ENCODE data around the gene PLD6. TPM values are rescaled to one million over a fixed set of nuclear protein-coding genes. Genes with fewer than 3 reads are reported as not detected.
A peak's percentile ranks its signal among the peaks of the same experiment; 100 is the strongest.
"Not testable (repeated sequence)": the region's sequence is repeated elsewhere in the genome, so short reads cannot be mapped to it uniquely, and the experiment has no call there.

Gene PLD6
- total RNA-seq, 1 donor from 2014 or later: 2.3 TPM

DNA sequence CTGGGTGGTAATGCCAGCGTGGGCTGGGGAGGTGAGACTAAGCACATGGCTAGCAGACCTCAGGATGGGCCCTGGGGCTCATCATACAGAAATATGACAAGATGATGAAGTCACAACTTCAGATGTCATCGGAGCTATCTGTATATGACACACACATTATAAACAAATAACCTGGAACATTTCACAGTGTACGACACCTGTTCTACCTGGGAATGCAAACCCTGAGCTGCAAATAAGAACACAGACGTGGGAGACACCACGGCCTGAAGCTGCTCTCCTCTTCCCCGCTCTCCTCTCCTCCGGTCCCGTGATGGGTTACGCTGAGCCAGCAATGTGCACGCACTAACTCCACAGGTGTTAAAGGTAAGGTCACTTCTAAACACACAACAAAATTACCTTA lies 4.9 kb downstream of the PLD6 start:
- no peak for DNase-seq (ENCODE audit: low spot score in 2 of 2, unreplicated experiment in 2 of 2)
- H3K36me3 Mint-ChIP-seq: no peaks in the 10 kb centered on the region
- H3K4me3 Mint-ChIP-seq: no peak overlapping the region
- TF ChIP-seq, protein P1, sequence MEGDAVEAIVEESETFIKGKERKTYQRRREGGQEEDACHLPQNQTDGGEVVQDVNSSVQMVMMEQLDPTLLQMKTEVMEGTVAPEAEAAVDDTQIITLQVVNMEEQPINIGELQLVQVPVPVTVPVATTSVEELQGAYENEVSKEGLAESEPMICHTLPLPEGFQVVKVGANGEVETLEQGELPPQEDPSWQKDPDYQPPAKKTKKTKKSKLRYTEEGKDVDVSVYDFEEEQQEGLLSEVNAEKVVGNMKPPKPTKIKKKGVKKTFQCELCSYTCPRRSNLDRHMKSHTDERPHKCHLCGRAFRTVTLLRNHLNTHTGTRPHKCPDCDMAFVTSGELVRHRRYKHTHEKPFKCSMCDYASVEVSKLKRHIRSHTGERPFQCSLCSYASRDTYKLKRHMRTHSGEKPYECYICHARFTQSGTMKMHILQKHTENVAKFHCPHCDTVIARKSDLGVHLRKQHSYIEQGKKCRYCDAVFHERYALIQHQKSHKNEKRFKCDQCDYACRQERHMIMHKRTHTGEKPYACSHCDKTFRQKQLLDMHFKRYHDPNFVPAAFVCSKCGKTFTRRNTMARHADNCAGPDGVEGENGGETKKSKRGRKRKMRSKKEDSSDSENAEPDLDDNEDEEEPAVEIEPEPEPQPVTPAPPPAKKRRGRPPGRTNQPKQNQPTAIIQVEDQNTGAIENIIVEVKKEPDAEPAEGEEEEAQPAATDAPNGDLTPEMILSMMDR (IDR thresholded peaks at IDR 0.05; ENCODE audit: unreplicated experiment): no peak
- no peak overlapping the region for H3K27ac Mint-ChIP-seq
- no peaks in the 10 kb centered on the region for H3K27me3 Mint-ChIP-seq (ENCODE audit: low read depth)
- no peaks in the 10 kb centered on the region for H3K9me3 Mint-ChIP-seq
- peaks cover 22% of the 10 kb centered on the region for H3K4me1 Mint-ChIP-seq

DNA sequence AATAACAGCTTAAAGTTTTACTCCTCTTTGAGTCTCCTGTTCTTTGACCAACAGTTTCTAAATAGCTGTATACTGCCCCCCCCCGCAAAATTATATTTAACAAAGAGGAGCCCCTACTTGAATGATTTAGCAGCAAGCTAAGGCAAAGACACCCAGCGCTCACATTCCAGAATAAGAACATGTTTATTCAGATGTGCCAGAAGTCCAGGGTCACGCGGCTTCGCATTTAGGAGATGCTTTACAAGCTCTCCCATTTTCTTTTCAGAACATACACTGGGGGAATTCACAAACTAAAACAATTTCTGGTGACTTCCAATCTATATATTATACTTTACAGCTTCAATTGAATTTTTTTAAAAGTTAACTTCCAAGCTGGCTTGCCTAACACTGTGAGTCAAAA lies 5.3 kb downstream of the PLD6 start:
- Mint-ChIP-seq H3K4me3 (no peak overlapping the region), H3K9me3 (no peaks in the 10 kb centered on the region), H3K4me1 (peaks cover 22% of the 10 kb centered on the region), H3K27me3 (ENCODE audit: low read depth) (no peaks in the 10 kb centered on the region), H3K27ac (no peak overlapping the region), H3K36me3 (no peaks in the 10 kb centered on the region)
- TF ChIP-seq, protein P1 (IDR thresholded peaks at IDR 0.05; ENCODE audit: unreplicated experiment): no peak
- no peak for DNase-seq (ENCODE audit: low spot score in 2 of 2, unreplicated experiment in 2 of 2)

DNA sequence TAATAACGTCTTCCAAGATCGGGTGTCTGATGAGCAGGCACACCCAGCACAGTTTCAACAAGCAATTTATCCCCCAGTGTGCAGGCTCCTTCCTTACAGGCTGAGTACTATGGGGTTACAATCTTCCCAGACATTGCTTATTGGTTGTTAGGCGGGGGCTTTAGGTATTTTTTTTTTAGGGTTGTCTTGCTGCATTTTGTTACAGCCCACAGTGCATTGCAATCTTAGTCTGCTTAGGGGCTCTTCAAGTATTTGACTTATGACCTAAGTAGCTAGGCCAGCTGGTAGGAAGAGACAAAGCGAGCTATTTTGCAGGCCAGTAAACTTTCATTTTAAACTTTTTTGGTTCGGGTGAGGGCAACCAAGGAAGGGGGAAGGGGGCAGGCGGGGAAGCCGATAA lies 5.8 kb downstream of the PLD6 start:
- TF ChIP-seq, protein P1 (IDR thresholded peaks at IDR 0.05; ENCODE audit: unreplicated experiment): no peak
- peak overlapping the region; percentile 58 for H3K27ac Mint-ChIP-seq
- no peaks in the 10 kb centered on the region for H3K36me3 Mint-ChIP-seq
- H3K4me3 Mint-ChIP-seq: no peak overlapping the region
- no peaks in the 10 kb centered on the region for H3K27me3 Mint-ChIP-seq (ENCODE audit: low read depth)
- DNase-seq (ENCODE audit: low spot score in 2 of 2, unreplicated experiment in 2 of 2): no peak
- peaks cover 22% of the 10 kb centered on the region for H3K4me1 Mint-ChIP-seq
- no peaks in the 10 kb centered on the region for H3K9me3 Mint-ChIP-seq

DNA sequence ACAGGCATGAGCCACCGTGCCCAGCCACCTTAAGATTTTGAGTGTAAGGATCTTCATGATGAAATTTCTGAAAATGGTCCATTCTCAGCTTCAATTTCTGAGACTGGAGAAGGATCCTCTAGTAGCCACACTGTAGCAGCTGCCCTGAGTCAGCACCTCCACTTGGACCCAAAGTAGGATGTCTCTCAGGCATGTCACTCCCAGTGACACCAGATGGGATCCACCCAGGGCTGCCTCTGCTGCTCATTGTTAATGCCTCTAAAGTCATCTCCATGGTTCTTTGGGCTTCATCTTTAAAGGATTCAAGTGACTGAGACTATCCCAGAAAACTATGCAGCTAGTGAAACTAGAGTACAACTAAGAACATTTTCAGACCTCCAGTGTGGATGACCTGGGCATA lies 7.9 kb downstream of the PLD6 start:
- no peak for DNase-seq (ENCODE audit: low spot score in 2 of 2, unreplicated experiment in 2 of 2)
- H3K36me3 Mint-ChIP-seq: no peaks in the 10 kb centered on the region
- TF ChIP-seq, protein P1 (IDR thresholded peaks at IDR 0.05; ENCODE audit: unreplicated experiment): no peak
- H3K27me3 Mint-ChIP-seq (ENCODE audit: low read depth): no peaks in the 10 kb centered on the region
- H3K9me3 Mint-ChIP-seq: no peaks in the 10 kb centered on the region
- no peak overlapping the region for H3K4me3 Mint-ChIP-seq
- H3K4me1 Mint-ChIP-seq: peaks cover 22% of the 10 kb centered on the region
- H3K27ac Mint-ChIP-seq: no peak overlapping the region

DNA sequence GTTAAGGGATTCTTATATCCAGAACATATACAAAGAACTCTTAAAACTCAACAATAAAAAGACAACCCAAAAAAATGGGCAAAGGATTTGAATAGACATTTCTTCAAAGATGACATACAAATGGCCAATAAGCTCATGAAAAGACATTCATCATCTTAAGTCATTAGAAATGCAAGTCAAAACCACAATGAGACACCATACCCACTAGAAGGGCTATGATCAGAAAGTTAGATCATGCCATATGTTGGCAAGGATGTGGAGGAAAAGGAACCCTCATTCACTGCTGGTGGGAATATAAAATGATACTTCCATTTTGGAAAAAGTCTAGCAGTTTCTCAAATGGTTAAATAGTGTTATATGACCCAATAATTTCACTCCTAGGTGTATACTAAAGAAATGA lies 9.4 kb downstream of the PLD6 start:
- no peaks in the 10 kb centered on the region for H3K27me3 Mint-ChIP-seq (ENCODE audit: low read depth)
- H3K27ac Mint-ChIP-seq: no peak overlapping the region
- DNase-seq (ENCODE audit: low spot score in 2 of 2, unreplicated experiment in 2 of 2): no peak
- peaks cover 22% of the 10 kb centered on the region for H3K4me1 Mint-ChIP-seq
- no peaks in the 10 kb centered on the region for H3K36me3 Mint-ChIP-seq
- H3K9me3 Mint-ChIP-seq: no peaks in the 10 kb centered on the region
- H3K4me3 Mint-ChIP-seq: no peak overlapping the region
- TF ChIP-seq, protein P1 (IDR thresholded peaks at IDR 0.05; ENCODE audit: unreplicated experiment): no peak

DNA sequence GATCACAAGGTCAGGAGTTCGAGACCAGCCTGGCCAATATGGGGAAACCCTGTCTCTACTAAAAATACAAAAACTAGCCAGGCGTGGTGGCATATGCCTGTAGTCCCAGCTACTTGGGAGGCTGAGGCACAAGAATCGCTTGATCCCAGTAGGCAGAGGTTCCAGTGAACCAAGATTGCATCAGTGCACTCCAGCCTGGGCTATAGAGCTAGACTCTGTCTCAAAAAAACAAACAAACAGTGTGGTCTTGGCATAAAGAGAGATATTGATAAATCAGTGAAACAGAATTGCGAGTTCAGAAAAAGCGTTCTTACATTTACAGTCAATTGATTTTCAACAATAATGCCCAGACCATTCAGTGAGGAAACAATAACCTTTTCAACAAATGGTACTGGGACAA lies 10.7 kb downstream of the PLD6 start:
- not testable (repeated sequence) for H3K36me3 Mint-ChIP-seq; H3K4me3 Mint-ChIP-seq; H3K27me3 Mint-ChIP-seq (ENCODE audit: low read depth); H3K27ac Mint-ChIP-seq; H3K9me3 Mint-ChIP-seq; DNase-seq (ENCODE audit: low spot score in 2 of 2, unreplicated experiment in 2 of 2)
- peaks cover 12% of the 10 kb centered on the region for H3K4me1 Mint-ChIP-seq

Measured in mesothelial cell of epicardium (in vitro differentiated cells).